Fibroblast of skin of left quadriceps (primary cell): ENCODE measurements around the gene MRPS22.
A peak's percentile ranks its signal among the peaks of the same experiment; 100 is the strongest.
"Not testable (repeated sequence)": the region's sequence is repeated elsewhere in the genome, so short reads cannot be mapped to it uniquely, and the experiment has no call there.

Source experiments
- DNase-seq, 2 experiments: peaks; one replicate each; pipeline ENCODE4 v3.0.0-alpha.2; 2013; ENCODE audit warnings: low read depth in 2 of 2

The MRPS22 gene

DNA sequence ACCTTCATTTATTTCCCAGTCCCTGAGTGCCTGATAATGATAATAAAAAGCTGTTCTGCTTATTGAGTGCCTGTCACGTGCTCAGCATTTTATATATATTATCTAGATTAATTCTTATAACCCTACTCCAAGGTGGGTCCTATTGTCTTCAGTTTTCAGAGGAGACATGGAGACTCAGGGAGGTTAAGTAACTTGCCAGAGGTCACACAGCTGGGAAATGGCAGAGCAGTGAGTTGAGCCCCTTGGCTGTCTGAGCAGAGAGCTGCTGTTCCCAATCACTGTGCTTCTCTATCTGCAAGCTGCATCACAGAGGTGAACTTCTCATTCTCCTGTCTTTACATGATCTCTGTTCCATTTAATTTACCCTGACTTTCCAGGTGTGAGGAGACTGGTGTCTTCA lies 32.3 kb upstream of the MRPS22 start:
- no peak for DNase-seq

DNA sequence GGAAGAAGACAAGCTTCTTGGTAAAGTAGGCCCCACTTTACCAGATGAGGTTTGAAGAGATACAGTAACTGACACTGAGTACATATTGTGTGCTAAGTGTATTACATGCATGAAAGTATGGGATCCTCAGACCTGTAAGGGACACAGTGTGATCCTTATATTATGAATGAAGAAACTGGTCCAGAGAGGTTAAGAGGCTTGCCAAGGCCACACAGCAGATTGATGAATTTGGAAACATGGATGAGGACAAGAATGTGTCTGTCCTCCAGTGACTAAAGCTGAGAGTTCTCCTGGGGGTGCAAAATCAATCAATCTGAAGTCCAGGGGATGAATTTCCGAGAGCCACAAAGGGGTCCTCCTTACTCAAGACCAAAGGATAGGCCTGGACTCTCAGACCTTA lies 31.4 kb upstream of the MRPS22 start:
- no peak for DNase-seq

DNA sequence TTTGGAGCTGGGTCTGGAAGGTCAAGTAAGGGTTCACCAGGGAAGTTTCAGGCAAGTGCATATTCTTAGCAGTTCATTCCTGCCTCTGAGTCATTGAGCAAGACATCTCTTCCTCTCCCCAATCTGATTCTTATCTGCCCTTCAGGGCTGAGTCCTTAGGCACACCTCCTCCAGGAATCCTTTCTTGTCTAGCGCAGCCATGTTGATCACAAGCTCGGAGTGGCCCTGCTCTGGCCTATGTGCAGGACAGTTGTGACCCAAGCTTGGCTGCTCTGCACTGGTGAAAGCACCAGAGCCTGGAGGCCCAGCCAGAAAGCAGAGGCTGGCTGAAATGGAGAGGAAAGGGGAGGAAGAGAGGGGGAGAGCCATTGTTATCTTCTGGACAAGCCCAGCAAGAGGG lies 30.9 kb upstream of the MRPS22 start:
- no peak for DNase-seq

DNA sequence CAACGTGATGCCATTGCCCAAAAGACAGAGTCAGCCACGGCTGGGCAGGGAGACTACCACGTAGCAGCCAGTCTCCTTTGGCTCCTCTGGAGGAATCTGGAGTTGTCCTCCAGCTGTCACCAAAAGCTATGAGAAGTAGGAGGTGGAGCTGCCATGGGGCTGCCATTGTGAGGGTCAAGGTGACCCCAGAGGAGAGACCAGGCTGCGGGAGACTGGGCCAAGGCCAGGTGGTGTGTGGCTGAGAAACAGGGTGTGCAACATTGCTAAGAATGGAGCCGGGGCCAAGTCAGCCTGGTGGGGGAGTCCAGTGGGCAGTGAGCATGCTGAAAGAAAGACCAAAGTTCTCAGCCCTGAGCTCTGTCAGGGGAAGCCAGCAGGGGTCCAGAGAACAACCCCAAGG lies 29.9 kb upstream of the MRPS22 start:
- no peak for DNase-seq

DNA sequence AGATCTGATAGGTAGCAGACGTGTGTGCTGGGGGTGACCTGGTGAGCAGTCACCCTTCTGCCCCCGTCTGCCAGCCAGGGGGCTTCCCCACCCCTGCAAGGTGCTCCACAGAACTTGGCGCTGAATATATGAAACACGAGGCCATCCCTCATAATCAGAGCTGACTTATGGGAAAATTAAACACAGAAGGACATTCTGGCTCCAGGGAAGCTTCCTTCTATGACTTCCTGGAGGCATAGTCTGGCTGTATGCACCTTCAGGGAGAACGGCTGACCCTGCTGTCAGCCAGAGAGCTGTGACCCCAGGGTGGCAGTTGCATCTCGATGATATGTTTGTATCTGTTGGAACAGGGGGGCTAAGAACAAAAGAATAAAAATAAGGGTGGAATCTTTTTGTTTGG lies 26.6 kb upstream of the MRPS22 start:
- DNase-seq = no peak

DNA sequence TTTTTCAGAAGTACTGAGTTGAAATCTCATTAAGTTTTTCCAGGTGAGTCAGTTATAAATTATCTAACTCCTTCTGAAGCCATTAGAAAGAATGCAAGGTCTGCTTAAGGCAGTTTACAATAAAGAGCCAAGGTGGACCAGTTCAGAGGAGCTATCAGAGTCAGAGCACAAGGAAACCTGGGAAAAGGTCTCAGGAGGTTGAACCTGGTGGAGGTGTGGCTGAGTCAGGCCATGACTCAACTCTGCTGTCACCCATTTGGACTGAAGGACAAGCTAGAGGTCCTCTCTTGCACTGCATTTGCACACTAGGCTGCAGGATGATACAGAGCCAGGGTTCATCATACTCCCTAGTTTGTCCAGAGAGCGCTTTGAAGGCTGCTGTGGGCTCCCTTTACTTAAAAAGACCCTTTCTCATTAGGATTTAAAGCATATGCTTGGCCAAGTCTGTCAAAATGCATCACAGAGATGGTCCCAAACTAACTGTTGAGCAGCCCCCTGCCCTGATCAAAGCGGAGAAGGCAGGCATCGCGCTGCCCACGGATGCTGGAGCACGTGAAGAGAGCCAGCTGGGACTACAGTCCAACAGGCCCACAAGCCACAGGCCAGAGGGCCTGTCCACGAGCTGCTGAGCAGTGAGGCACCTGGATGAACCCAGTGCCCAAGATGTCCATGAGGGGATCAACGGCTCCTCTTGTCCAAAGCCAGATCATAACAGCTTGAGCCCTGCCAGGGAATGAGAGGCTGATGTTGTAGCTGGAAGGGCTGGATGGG lies 26.0 kb upstream of the MRPS22 start:
- no peak for DNase-seq

DNA sequence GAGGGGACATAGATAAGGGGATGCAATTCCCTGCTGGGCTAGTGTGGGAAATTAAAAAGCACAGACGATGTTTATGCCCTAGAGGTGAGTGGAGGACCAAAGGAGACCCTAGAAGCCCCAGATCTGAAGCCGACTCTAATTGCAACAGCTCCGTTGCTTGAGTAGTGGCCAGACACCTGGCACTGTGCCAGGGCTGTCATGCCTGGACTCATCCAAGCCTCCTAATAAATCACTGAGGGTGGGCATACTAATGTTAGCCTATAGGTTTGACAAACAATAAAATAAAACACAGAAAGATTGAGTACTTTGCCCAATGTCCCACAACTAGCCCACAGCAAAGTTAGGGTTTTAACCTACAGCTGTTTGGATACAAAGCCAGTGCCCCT lies 25.4 kb upstream of the MRPS22 start:
- no peak for DNase-seq

DNA sequence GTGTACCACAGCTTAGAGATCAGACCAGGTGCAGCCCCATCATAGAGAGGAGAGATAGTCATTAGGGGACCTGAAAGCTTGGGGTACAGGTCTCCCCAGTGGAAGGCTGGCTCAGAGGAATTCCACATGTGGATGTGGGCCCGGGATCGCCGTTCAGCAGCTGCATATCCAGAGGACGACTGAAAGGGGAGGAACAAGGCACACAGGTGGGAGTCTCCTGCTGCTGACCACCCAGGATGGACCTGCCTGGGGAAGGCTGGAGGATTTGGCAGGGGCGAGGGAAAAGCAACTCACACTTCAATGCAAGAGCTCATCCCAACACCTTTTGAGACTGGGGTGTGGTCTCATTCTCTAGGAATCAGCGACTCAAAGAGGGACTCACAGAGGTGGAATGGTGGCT lies 25.0 kb upstream of the MRPS22 start:
- no peak for DNase-seq

DNA sequence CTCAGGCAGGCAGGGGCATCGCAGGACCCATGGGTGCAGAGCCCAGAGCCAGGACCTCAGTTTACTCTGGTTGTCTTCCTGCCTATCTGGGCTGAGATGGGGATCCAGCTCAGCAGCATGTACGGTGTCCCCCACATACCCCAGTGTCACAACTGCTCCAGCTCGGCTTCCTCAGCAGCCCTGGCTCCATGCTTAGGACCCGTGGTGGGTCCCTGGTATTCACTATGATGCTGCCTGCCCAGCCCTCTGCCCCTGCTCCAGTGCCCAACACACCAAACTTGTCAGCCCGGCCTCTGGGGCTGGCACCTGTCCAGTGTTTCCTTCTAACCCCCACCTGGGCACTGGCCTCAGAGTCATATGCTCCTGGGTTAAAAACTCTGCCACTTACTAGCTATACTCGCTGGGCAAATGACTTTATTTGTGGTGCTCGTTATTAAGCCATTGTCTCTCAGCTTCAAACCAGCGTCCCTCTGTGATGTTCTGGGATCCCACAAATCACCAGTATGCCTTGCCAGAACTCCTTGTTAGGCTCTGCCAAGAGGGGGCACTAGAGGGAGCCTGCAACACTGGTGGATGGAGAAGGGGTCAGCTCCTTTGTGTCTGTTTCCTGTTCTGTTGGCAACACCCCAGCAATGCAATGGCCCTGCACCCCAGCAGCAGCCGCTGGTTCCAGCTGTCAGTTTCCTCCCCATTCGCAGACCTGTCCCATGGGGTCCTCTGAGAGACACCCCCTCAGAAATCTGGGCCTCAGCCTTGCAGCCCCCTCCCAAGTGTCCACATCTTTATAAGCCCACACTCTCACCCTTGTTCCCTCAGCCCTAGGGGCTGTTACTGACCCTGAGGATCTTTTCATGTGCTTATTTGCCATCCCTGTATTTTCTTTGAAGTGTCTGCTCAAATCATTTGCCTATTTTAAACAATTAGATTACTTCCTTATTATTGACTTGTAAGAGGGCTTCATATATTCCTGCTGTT lies 24.1 kb upstream of the MRPS22 start:
- no peak for DNase-seq

DNA sequence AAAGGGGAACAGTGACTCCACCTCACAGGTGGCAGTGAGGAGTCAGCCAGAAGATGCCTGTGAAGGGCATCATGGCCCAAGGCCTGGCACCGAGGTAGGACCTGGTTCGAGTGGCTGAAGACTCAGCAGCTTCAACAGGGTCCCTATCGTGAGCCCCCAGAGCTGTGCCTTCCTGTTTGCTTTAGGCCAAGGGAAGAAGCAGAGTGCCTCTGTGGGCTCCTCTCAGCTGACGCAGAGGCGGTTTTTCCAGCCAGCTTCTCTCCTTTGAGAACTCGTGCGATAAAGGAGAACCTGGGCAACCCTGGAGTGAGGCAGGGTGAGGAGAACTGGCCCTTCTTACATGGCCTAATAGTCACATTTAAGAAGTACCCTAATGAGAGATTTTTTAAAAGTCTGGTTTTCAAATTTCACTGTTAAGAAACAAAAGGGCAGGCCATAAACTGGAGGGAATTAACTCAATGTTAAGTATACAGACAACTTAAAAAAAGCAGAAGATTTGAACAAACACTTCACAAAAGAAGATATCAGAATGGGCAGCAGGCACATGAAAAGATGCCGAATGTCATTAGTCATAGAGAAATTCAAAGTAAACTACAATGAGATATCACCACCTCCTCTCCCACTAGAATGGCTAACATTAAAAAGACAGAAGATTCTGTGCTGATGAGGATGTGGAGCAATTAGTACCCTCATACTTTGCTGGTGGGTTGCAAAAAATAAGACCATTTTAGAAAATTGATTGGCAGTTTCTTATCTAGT lies 23.1 kb upstream of the MRPS22 start:
- DNase-seq = no peak

DNA sequence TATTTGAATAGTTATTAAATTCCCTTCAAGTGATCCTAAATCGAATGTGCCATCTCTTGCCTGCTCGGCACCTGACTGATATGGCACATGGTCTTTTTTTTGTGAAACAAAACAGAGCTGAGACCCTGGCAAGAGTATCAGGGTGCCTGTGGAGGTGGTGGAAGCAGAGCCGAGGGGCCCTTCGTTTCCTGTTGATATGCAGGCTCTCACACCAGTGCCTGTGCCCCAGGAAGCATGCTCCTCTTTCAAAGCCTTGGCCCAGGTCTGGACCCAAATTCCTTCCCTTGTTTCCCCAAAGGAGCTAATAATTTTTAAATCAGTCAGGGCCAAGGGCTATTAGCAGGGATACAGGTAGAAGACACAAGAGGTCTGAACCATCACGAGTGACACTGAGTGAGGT lies 21.5 kb upstream of the MRPS22 start:
- DNase-seq = no peak

DNA sequence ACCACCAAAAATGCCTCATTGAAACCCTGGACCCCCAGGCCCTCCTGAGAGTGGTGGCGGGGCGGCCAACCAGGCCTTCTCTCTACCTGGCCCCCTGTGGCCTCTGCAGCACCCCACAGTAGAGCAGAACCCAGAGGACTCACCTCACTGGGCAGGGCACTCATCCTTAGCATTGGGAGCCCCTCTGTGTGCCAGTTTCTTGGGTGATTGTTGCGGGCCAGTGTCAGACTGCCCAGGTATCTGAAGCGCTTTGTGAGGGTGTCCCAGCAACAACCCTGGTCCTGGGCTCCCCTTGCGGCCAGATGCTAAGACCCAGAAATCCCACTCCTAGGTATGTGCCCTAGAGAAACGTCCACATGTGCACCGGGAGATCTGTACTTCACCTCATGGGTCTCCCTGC lies 20.7 kb upstream of the MRPS22 start:
- no peak for DNase-seq

DNA sequence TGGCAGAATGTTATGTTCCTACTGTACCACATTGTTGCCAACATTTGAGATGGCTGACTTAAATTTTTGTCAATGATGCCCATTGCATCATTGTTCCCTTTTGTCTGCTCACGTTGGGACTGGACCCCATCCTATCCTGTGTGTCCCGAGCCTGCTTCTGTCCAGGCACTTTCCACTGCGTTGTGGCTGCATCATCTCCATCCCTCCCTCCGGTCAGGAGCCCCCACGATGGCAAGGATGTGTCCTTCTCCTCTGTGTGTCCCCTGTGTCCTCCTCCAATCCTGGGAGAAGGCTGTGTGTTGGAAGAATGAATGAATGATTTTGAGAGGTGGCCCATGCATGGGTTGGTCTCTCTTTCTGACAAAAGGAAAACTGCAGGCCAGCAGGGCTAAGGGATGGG lies 19.4 kb upstream of the MRPS22 start:
- no peak for DNase-seq

DNA sequence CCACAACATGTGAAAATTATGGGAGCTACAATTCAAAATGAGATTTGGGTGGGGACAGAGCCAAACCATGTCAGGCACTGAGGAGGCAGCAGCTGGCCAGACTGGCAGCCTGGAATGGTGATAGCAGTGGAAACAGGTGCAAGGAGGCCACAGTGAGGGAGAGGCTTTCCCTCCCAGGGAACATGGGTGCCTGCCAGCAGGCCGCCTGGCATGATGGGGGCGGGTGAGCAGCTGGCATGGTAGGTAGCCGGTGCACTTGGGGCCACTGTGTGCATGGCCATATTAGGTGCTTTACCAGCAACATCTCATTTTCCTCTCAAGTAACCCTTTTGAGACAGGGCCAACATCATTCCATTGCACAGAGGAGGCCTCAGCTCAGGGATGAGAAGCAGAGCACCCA lies 18.3 kb upstream of the MRPS22 start:
- DNase-seq = no peak

DNA sequence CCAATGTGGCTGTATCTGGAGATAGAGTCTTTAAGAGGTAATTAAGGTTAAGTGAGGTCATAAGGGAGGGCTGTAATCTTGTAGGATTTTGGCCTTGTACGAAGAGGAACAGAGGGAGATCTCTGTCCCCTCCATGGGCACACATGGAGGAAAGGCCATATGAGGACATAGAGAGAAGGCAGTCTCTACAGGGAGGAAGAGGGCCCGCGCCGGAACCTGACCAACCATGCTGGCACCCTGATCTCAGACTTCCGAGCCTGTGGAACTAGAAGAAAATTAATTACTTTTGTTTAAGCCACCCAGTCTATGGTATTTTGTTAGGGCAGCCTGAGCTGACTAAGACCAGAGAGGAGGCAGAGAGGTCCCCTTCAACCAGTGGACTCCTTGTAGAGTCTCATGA lies 17.7 kb upstream of the MRPS22 start:
- no peak for DNase-seq

DNA sequence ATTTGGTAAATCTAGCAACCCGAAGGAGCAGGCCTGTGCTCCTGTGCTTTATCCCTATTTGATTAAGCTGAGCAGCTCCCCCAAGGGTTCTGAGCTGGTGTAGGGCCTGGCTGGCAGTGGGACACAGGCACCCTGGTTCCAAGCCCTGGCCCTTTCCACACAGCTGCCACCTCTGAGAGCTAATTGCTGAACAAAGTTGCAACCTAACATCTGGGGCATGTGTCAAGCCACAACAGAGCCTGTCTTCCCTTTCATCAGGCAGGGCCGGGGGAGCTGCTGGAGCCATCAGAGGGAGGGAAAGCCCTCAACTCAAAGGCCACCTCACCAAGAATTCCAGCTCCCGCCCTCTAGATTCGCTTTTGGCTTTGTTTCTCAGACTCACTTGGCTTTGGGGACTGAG lies 17.1 kb upstream of the MRPS22 start:
- no peak for DNase-seq

DNA sequence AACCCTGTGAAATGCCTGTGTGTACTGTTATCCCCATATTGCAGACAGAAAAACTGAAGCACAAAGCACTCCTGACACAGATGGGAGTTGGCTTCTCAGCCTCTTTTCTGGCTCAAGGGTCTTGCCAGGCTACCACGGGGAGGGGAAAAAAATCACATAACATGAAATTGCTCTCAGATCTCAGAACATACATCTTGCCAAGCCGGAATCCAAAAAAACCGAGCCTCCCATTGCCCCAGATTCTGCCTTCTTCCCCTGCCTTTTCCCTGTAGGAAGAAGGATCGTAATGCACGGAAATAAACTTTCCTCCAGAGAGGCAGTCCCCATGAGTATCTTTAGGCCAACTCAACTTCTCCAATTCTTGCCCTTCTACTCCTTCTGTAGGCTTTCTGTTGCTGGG lies 16.6 kb upstream of the MRPS22 start:
- DNase-seq = no peak

DNA sequence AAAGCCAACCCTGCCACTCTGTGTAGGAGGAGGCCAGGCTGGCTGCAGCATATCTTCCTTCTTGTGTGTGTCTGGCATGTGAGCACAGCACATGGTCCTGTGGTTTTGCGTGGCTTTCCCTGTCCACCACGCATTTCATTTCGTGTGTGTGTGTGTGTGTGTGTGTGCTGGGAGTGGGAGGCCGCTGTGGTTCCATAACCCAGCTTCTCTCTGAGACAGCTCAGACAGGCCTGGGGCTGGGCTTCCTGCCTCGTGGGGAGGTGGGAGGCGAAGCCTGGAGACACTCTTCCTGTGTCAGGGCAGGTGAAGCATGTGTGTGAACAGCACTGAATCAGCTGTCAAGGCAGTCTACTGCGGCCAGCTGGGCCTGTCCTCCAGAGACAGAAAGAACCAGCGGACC lies 16.0 kb upstream of the MRPS22 start:
- DNase-seq = no peak

DNA sequence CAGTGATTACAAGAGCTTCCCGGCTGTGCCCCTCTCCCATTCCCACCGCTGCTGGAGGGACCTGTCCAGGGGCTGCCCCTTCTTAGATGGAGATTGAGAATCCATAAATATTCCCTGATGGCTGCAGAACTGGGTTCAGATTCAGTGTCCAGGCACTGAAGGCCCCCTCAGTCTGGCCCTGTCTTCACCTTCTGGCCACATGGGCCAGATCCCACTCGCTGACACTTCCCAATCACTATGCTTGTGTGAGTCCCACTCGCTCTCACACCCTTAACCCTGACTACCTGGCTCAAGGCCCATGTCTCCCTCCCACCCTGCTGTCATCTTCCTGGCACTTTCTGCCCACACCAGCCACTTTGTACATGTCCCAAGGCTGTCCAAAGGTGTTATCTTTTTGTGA lies 15.5 kb upstream of the MRPS22 start:
- DNase-seq = no peak

DNA sequence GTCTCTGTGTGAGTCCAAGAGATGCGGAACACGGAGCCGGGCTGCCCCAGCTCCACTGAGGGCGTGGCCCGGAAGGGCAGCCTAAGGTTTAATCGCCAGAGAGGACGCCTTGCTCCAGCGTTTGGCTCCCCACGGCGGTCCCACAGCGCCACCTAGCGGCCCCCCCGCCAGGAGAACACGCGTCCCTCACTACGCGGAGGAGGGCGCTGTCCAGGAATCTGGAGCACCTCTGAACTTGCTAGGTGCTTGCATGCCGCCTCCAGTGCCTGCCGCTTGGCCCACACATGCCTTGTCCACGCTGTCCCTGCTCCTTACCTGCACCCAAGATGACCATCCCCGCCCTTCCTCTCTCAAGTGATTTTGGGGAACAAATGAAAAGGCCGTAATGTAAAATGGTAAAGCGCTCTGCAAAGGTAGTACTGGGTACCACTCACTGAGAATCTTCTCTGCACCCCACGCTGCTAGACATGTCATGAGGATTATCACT lies 14.4 kb upstream of the MRPS22 start:
- DNase-seq = peak; percentile 29 to 39

DNA sequence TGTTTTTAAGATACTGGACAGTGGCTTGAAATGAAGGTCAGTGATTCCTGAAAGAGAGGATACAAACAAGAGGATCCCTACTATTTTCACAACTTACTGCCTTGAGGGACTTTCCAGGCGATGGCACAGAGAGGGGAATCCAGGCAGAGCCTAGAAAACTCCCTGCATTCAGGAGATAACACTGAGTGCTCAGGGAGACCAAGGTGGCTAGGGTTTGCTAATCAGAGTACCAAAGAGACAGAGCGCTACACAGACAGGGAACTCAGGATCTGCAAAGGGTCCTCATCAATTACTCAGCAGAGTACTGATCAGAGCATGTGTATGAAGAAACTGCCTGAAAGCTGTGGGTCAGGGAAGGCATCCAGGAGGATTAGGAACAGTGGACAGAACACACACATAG lies 11.7 kb upstream of the MRPS22 start:
- no peak for DNase-seq

DNA sequence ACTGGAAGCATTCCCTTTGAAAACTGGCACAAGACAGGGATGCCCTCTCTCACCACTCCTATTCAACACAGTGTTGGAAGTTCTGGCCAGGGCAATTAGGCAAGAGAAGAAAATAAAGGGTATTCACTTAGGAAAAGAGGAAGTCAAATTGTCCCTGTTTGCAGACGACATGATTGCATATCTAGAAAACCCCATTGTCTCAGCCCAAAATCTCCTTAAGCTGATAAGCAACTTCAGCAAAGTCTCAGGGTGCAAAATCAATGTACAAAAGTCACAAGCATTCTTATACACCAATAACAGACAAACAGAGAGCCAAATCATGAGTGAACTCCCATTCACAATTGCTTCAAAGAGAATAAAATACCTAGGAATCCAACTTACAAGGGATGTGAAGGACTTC lies 9.1 kb upstream of the MRPS22 start:
- not testable (repeated sequence) for DNase-seq
